Fibroblast of the aortic adventitia (primary cell): Measurements from ENCODE around the gene TOGARAM2. TPM values are rescaled to one million over a fixed set of nuclear protein-coding genes. Genes with fewer than 3 reads are reported as not detected.
A peak's percentile ranks its signal among the peaks of the same experiment; 100 is the strongest.
"Not testable (repeated sequence)": the region's sequence is repeated elsewhere in the genome, so short reads cannot be mapped to it uniquely, and the experiment has no call there.

ENCODE experiments used
- DNase-seq: peaks from one replicate; pipeline ENCODE4 v3.0.0-alpha.2; 2010; ENCODE audit warnings: low read depth
- H3K4me3 ChIP-seq: 2 replicates; pipeline ENCODE4 v1.5.1; 2011; ENCODE audit warnings: low read depth, mild to moderate bottlenecking, control low read depth, low read length, moderate library complexity
- CTCF ChIP-seq: IDR thresholded peaks from 2 replicates; pipeline ENCODE4 v1.5.1; 2011; ENCODE audit warnings: mild to moderate bottlenecking, low read length, control low read depth, inconsistent platforms; ENCODE audit not compliant: insufficient read depth
- total RNA-seq: library from RNA; depleted of rRNA; stranded (reverse); fragments of >200 nt; gene quantifications from 2 replicates; pipeline ENCODE4 v1.2.3, GENCODE V29; 2012; ENCODE audit warnings: low replicate concordance

Gene TOGARAM2
- total RNA-seq, 1 donor = under 0.01 TPM

- DNase-seq = no peak
- no peak for TF ChIP-seq CTCF
Observed at GRCh38 chr2:29079887-29080286, 98.8 kb downstream of the TOGARAM2 start.

GRCh38 chr2:29080886-29081743, 100.0 kb downstream of the TOGARAM2 start:
- TF ChIP-seq CTCF = no peak
- no peak overlapping the region for H3K4me3 ChIP-seq
- peak; percentile 11 for DNase-seq

More at GRCh38 chr2:29079887-29080286, 98.8 kb downstream of the TOGARAM2 start:
- no peak overlapping the region for H3K4me3 ChIP-seq

- H3K4me3 ChIP-seq = no peak overlapping the region
- no peak for DNase-seq
- no peak for TF ChIP-seq CTCF
Observed at GRCh38 chr2:29082804-29083495, 101.9 kb downstream of the TOGARAM2 start.

GRCh38 chr2:29084554-29084953, 103.5 kb downstream of the TOGARAM2 start:
- H3K4me3 ChIP-seq = no peak overlapping the region
- TF ChIP-seq CTCF = no peak

GRCh38 chr2:29090311-29090710, 109.2 kb downstream of the TOGARAM2 start:
- not testable (repeated sequence) for H3K4me3 ChIP-seq, DNase-seq

More at GRCh38 chr2:29084554-29084953, 103.5 kb downstream of the TOGARAM2 start:
- DNase-seq = no peak

GRCh38 chr2:29096969-29097368, 115.9 kb downstream of the TOGARAM2 start:
- no peak for DNase-seq

More at GRCh38 chr2:29096969-29097368, 115.9 kb downstream of the TOGARAM2 start:
- H3K4me3 ChIP-seq = no peak overlapping the region
- no peak for TF ChIP-seq CTCF
